Activated CD4-positive, alpha-beta T cell treated with anti-CD3 and anti-CD28 coated beads for 36 hours (primary cell): ENCODE results near the gene MYO18A. TPM values are rescaled to one million over a fixed set of nuclear protein-coding genes. Genes with fewer than 3 reads are reported as not detected.

ENCODE experiments used
- ATAC-seq: fragments of 200-7000 bp; cut with Tn5 transposase; one replicate; pipeline ENCODE4 v1.10.0; 2021; ENCODE audit warnings: mild to moderate bottlenecking, moderate library complexity
- CTCF ChIA-PET: fragments of 350-600 bp; sonication (Branson Sonifier 250); formaldehyde crosslinking; loops from one replicate; lab custom pipeline; 2021; ENCODE audit warnings: antibody characterized with exemption; lab: Charles Lee
- POLR2A ChIA-PET: fragments of 350-600 bp; sonication (Branson Sonifier 250); formaldehyde crosslinking; loops from one replicate; lab custom pipeline; 2021; ENCODE audit warnings: antibody characterized with exemption, inconsistent platforms; lab: Charles Lee
- DNase-seq: peaks from one replicate; pipeline ENCODE4 v3.0.0-alpha.2; 2020
- H3K27ac Mint-ChIP-seq: one replicate; pipeline ENCODE4 v1.8.0; 2021; ENCODE audit warnings: mixed read lengths
- H3K27me3 Mint-ChIP-seq: one replicate; pipeline ENCODE4 v1.8.0; 2021; ENCODE audit warnings: mixed read lengths
- H3K36me3 Mint-ChIP-seq: one replicate; pipeline ENCODE4 v1.8.0; 2021; ENCODE audit warnings: low read depth, mixed read lengths
- H3K4me1 Mint-ChIP-seq: one replicate; pipeline ENCODE4 v1.8.0; 2021; ENCODE audit warnings: mixed read lengths
- H3K4me3 Mint-ChIP-seq: one replicate; pipeline ENCODE4 v1.8.0; 2021; ENCODE audit warnings: mild to moderate bottlenecking, moderate library complexity, mixed read lengths
- H3K9me3 Mint-ChIP-seq: one replicate; pipeline ENCODE4 v1.8.0; 2021; ENCODE audit warnings: low read depth, mixed read lengths
- intact Hi-C, 2 experiments: fragments of 100-400 bp; cut with DNase I in 1 of 2; cut with micrococcal nuclease in 1 of 2; formaldehyde crosslinking; loops; one replicate each; pipeline versions ENCODE4 v1.14.2 to v1.15.1; 2022 to 2024; cut with DNase I, micrococcal nuclease
- total RNA-seq, 2 experiments: library from RNA; stranded (reverse); gene quantifications; one replicate each; pipeline ENCODE4 v1.2.3, GENCODE V29; 2021

Gene MYO18A
- total RNA-seq, 2 experiments from 2014 or later: 31.9 to 38.2 TPM

- H3K27me3 Mint-ChIP-seq: peaks cover 5% of the 10 kb centered on the region
- no peak for ATAC-seq
- no peaks in the 10 kb centered on the region for H3K36me3 Mint-ChIP-seq
- ChIA-PET POLR2A (no interaction called here), CTCF (interaction anchor here (0.7 kb wide), 1 partner anchor 21 kb away, joined by 3 read pairs; no protein-coding TSS in a partner anchor)
- peaks cover 6% of the 10 kb centered on the region for H3K4me1 Mint-ChIP-seq
- H3K4me3 Mint-ChIP-seq: no peak overlapping the region
- H3K27ac Mint-ChIP-seq: no peak overlapping the region
- intact Hi-C loops: no loop called here
- no peaks in the 10 kb centered on the region for H3K9me3 Mint-ChIP-seq
- DNase-seq: no peak
Measured at GRCh38 chr17:29051194-29051593, 129.0 kb downstream of the MYO18A start.

- no peak overlapping the region for H3K27ac Mint-ChIP-seq
- intact Hi-C loops: no loop called here
- CTCF ChIA-PET: no interaction called here
- POLR2A ChIA-PET: no interaction called here
- ATAC-seq (no peak), DNase-seq (no peak)
- H3K4me1 Mint-ChIP-seq: peaks cover 6% of the 10 kb centered on the region
- no peak overlapping the region for H3K4me3 Mint-ChIP-seq
- no peaks in the 10 kb centered on the region for H3K9me3 Mint-ChIP-seq
- peaks cover 5% of the 10 kb centered on the region for H3K27me3 Mint-ChIP-seq
- H3K36me3 Mint-ChIP-seq: no peaks in the 10 kb centered on the region
Measured at GRCh38 chr17:29050176-29050575, 130.0 kb downstream of the MYO18A start.

DNA sequence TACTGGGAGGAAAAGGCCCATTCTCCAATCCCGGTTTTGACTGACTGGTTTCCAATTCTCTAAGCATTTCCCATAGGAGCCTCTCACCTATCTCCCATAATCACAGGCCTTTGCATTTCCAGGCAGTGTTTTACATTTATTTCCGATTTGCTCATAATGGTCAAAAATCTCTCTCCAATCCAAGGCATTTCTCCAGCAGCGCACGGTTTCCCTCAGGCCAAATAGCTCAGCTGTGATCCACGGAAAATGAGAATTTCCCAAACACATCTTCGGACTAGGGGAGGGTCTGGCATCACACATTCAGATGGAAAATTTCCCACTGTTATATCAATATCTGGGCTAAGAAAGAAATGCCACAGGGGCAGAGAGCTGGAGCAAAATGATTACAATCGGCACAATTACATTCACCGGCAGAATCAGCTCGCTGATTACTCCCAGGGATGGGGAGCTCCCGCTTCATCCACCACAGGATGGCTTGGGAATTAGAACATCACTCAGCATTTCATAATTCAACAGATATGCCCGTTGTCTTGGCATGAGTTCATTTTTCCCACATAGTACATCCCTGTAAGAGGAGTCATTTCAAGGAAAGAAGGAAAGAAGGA, 130.6 kb downstream of the MYO18A start:
- Mint-ChIP-seq H3K36me3 (no peaks in the 10 kb centered on the region), H3K27ac (no peak overlapping the region), H3K27me3 (peaks cover 5% of the 10 kb centered on the region), H3K4me1 (peaks cover 6% of the 10 kb centered on the region), H3K4me3 (no peak overlapping the region), H3K9me3 (no peaks in the 10 kb centered on the region)
- intact Hi-C loops: no loop called here
- DNase-seq (no peak), ATAC-seq (no peak)
- ChIA-PET POLR2A (no interaction called here), CTCF (interaction anchor here (1.1 to 1.8 kb wide), 2 partner anchors 84 to 170 kb away, joined by 3 to 7 read pairs; no protein-coding TSS in a partner anchor)

DNA sequence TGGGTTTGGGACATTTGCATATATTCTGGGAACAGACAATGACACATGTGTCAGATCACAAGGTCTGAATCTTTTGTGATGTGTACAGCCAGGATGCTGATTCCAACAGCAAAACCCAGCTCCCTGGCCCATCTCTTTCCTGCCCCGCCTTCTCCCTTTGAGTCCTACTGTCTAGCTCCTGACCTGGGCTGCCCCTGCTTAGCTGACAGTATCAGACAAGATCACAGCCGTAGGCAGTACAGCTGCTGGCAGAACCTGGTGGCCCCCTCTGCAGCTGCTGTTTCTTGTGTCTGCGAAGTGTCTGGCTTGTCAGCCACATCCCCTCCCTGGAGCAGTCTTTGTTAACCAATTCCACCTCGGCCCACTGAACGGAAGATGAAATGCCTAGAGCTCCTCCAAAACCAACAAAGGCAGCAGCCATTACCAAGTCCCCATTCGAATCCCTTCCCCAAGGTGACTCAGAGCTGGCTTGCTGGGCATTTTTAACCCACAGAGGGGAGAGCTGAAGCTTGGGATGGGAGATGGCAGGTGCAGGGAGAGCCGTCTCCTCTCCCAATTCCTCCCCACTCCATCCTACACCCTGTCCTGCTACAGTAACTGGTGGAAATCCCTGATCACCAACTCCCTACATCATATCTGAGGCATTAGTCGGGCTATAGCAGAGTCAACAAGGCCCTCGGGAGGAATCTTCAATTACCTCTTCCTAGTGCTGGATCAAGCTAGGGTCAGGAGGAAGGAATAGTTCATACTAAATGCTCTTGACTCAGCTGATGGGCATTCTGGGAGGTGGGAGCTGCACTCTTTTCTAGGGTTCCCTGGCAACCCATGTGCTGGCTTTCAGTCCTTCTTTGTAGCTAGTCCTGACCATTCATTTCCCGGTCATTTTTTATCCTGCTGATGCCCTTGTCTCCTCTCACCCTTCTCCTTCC, 131.5 kb downstream of the MYO18A start:
- CTCF ChIA-PET: interaction anchor here (0.7 to 1.8 kb wide), 6 partner anchors 41 to 171 kb away, joined by 3 to 7 read pairs (median 4); no protein-coding TSS in a partner anchor
- POLR2A ChIA-PET: interaction anchor here (0.6 kb wide), 1 partner anchor 9 kb away, joined by 3 read pairs; no protein-coding TSS in a partner anchor
- no peaks in the 10 kb centered on the region for H3K36me3 Mint-ChIP-seq
- peaks cover 6% of the 10 kb centered on the region for H3K4me1 Mint-ChIP-seq
- DNase-seq (peak; percentile 14), ATAC-seq (peak; percentile 36)
- intact Hi-C loops: no loop called here
- H3K27me3 Mint-ChIP-seq: peaks cover 5% of the 10 kb centered on the region
- H3K27ac Mint-ChIP-seq: no peak overlapping the region
- H3K4me3 Mint-ChIP-seq: no peak overlapping the region
- H3K9me3 Mint-ChIP-seq: no peaks in the 10 kb centered on the region

DNA sequence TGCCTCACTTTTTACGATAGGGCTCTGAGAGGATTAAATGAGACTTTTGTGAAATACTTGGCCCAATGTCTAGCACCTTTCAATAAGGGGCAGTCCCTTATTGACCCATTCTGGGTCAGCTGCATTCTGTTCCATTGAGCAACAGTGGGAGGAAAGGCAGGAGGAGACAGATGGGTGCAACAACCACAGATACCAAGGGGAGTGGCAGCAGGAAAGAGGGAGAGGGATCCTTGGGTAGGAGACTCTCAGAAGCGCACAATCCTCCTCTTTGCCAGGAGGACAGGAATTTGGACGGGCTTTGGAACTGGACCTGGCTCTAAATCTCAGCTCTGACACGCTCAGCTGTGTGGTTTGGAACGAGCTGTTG, 133.7 kb downstream of the MYO18A start:
- POLR2A ChIA-PET: no interaction called here
- H3K27ac Mint-ChIP-seq: no peak overlapping the region
- DNase-seq: no peak

GRCh38 chr17:29045734-29046472, 134.3 kb downstream of the MYO18A start:
- POLR2A ChIA-PET: no interaction called here
- Mint-ChIP-seq H3K36me3 (no peaks in the 10 kb centered on the region), H3K4me1 (peaks cover 7% of the 10 kb centered on the region), H3K27ac (no peak overlapping the region), H3K4me3 (no peak overlapping the region), H3K27me3 (peaks cover 5% of the 10 kb centered on the region), H3K9me3 (no peaks in the 10 kb centered on the region)
- ATAC-seq: no peak
- intact Hi-C loops: no loop called here
- no peak for DNase-seq
- CTCF ChIA-PET: interaction anchor here (1.1 kb wide), 1 partner anchor 71 kb away, joined by 4 read pairs; no protein-coding TSS in a partner anchor

More for the DNA sequence above, 133.7 kb downstream of the MYO18A start:
- no peak for ATAC-seq
- H3K27me3 Mint-ChIP-seq: peaks cover 5% of the 10 kb centered on the region
- no peaks in the 10 kb centered on the region for H3K36me3 Mint-ChIP-seq
- peaks cover 7% of the 10 kb centered on the region for H3K4me1 Mint-ChIP-seq
- CTCF ChIA-PET: interaction anchor here (1.1 kb wide), 1 partner anchor 71 kb away, joined by 4 read pairs; no protein-coding TSS in a partner anchor
- intact Hi-C loops: no loop called here
- H3K4me3 Mint-ChIP-seq: no peak overlapping the region
- H3K9me3 Mint-ChIP-seq: no peaks in the 10 kb centered on the region

GRCh38 chr17:29045026-29045425, 135.2 kb downstream of the MYO18A start:
- DNase-seq: no peak
- ATAC-seq: no peak
- peaks cover 5% of the 10 kb centered on the region for H3K27me3 Mint-ChIP-seq
- H3K36me3 Mint-ChIP-seq: no peaks in the 10 kb centered on the region
- no peak overlapping the region for H3K27ac Mint-ChIP-seq
- no peak overlapping the region for H3K4me3 Mint-ChIP-seq
- ChIA-PET POLR2A (interaction anchor here (0.6 kb wide), 1 partner anchor 92 kb away, joined by 3 read pairs; no protein-coding TSS in a partner anchor), CTCF (interaction anchor here (0.5 to 0.8 kb wide), 2 partner anchors 26 to 176 kb away, joined by 3 to 5 read pairs; no protein-coding TSS in a partner anchor)
- peaks cover 7% of the 10 kb centered on the region for H3K4me1 Mint-ChIP-seq
- no peaks in the 10 kb centered on the region for H3K9me3 Mint-ChIP-seq
- intact Hi-C loops: no loop called here

DNA sequence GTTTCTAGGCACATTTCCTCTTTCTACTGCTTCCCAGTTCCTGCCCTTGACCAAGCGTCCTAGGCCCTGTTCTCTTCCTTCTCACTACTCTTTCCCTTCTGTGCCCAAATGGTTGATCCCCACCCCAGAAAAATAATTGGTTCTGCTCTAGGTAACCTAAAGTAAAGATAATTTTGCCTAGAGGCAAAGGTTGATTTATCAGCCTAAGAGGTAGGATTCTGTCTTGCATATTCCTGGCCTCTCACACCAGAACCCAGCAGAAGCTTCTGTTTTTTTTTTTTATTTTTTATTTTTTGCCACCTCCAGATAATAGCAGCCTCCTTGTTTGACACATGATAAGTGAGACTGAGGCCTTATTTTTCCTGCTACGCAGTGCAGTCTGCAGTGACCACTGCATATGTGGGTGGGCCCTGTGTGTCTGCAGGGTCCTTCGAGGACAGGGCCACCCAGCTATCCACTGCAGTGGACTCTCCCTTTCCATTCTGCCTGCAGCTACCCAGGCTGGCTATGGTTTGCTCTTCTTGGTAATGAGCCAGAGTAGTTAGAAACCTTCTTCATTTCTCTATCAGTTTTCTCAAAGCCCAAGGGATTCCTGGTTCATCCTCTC, 136.6 kb downstream of the MYO18A start:
- CTCF ChIA-PET: interaction anchor here (0.8 to 1.0 kb wide), 2 partner anchors 15 to 70 kb away, joined by 3 to 5 read pairs; no protein-coding TSS in a partner anchor
- no peak overlapping the region for H3K4me3 Mint-ChIP-seq
- no peak overlapping the region for H3K27ac Mint-ChIP-seq
- POLR2A ChIA-PET: interaction anchor here (0.6 kb wide), 2 partner anchors 213 to 1421 kb away, joined by 3 read pairs; no protein-coding TSS in a partner anchor
- H3K27me3 Mint-ChIP-seq: peaks cover 3% of the 10 kb centered on the region
- ATAC-seq (no peak), DNase-seq (no peak)
- H3K4me1 Mint-ChIP-seq: peaks cover 7% of the 10 kb centered on the region
- no peaks in the 10 kb centered on the region for H3K9me3 Mint-ChIP-seq
- H3K36me3 Mint-ChIP-seq: no peaks in the 10 kb centered on the region
- intact Hi-C loops: no loop called here

DNA sequence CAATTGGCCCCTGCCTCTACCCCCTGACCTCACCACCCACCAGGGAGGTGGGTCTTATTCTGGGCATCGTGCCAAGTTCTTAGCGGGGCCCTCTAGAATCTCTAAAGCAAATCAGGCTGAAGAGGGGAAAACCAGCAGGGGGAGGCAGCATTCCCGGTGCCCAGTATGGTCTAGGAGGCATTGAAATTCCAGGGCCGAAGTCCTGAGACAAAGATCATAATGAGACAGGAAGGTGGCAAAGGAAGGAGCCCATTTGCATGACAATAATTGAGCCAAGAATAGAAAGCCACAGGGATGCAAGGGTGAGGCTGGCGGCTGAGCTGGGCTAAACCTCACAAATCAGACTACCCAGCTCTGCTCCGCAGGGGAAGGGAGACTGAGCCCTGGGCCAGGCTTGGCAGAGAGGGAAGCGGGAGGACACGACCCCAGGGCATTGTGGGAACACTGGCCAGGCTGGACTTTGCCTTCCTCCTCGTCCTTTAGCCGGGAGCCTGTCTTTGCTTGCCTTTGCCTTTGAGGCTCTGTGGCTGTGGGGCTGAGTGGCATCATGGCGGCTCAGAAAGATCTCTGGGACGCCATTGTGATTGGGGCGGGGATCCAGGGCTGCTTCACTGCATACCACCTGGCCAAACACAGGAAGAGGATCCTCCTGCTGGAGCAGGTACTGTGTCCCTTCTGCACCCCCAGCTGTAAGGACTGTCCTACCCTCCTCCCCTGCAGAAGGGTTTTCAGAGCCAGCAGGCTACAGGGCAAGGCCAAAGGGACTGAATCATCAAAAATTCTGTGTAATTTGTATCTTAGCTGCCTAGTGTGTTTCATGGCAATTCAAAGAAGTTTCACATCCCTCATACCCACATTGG, 137.3 kb downstream of the MYO18A start, which contains the start of gene PIPOX:
PIPOX (plus strand) TSS at position 463 of the 860 bp plus-strand sequence; CDS start at position 548, 85 bp downstream.
- Mint-ChIP-seq H3K27me3 (peaks cover 3% of the 10 kb centered on the region), H3K9me3 (no peaks in the 10 kb centered on the region), H3K36me3 (no peaks in the 10 kb centered on the region), H3K4me1 (peaks cover 5% of the 10 kb centered on the region), H3K4me3 (no peak within 1 kb of the TSS), H3K27ac (no peak within 1 kb of the TSS)
- ChIA-PET POLR2A (interaction anchor here (0.6 kb wide), 2 partner anchors 214 to 1421 kb away, joined by 3 read pairs; no protein-coding TSS in a partner anchor), CTCF (interaction anchor here (0.8 kb wide), 1 partner anchor 14 kb away, joined by 5 read pairs; no protein-coding TSS in a partner anchor)
- intact Hi-C loops: no loop called here
- ATAC-seq (no peak), DNase-seq (peak; percentile 29)
